GM23338 (cell line): ENCODE measurements around the gene HRAS. TPM values are rescaled to one million over a fixed set of nuclear protein-coding genes. Genes with fewer than 3 reads are reported as not detected.

Source experiments
- ATAC-seq: fragments of 200-7000 bp; cut with Tn5 transposase; 3 replicates; pipeline ENCODE4 v1.9.1; 2020
- DNase-seq: peaks from one replicate; pipeline ENCODE4 v3.0.0-alpha.2; 2015; ENCODE audit warnings: low spot score
- H2AFZ ChIP-seq: fragments of 200-600 bp; sonication (generic); 2 replicates; pipeline ENCODE4 v1.8.0; 2016; ENCODE audit warnings: antibody characterized with exemption, mild to moderate bottlenecking, moderate library complexity
- H3F3A ChIP-seq: fragments of 200-600 bp; sonication (generic); replicated peaks from 2 replicates; pipeline ENCODE4 v1.8.0; 2017; ENCODE audit warnings: antibody characterized with exemption, mixed run types, low read depth
- H3K27ac ChIP-seq: fragments of 200-600 bp; sonication (generic); 2 replicates; pipeline ENCODE4 v1.6.1; 2016; ENCODE audit warnings: low read depth
- H3K27me3 ChIP-seq: fragments of 200-600 bp; sonication (generic); 2 replicates; pipeline ENCODE4 v1.8.0; 2016; ENCODE audit warnings: mild to moderate bottlenecking, mixed run types, moderate library complexity; ENCODE audit not compliant: insufficient read depth
- H3K36me3 ChIP-seq: fragments of 200-600 bp; sonication (generic); 2 replicates; pipeline ENCODE4 v1.8.0; 2016; ENCODE audit warnings: mild to moderate bottlenecking; ENCODE audit not compliant: insufficient read depth
- H3K4me1 ChIP-seq: fragments of 200-600 bp; sonication (generic); 2 replicates; pipeline ENCODE4 v1.8.0; 2016; ENCODE audit warnings: mild to moderate bottlenecking, moderate library complexity; ENCODE audit not compliant: insufficient read depth
- H3K4me2 ChIP-seq: fragments of 200-600 bp; sonication (generic); 2 replicates; pipeline ENCODE4 v1.7.1; 2017; ENCODE audit warnings: mixed run types
- H3K4me3 ChIP-seq: fragments of 200-600 bp; sonication (generic); 2 replicates; pipeline ENCODE4 v1.6.1; 2016; ENCODE audit warnings: mixed run types
- H3K79me2 ChIP-seq: fragments of 200-600 bp; sonication (generic); replicated peaks from 2 replicates; pipeline ENCODE4 v1.8.0; 2017; ENCODE audit warnings: mild to moderate bottlenecking; ENCODE audit not compliant: insufficient read depth
- H3K9me2 ChIP-seq: fragments of 200-600 bp; sonication (generic); 2 replicates; pipeline ENCODE4 v1.8.0; 2017; ENCODE audit not compliant: insufficient read depth
- H4K20me1 ChIP-seq: fragments of 200-600 bp; sonication (generic); replicated peaks from 2 replicates; pipeline ENCODE4 v1.8.0; 2017; ENCODE audit warnings: mild to moderate bottlenecking; ENCODE audit not compliant: insufficient read depth
- H3K27ac Mint-ChIP-seq: 2 replicates; pipeline ENCODE4 v1.8.0; 2020; ENCODE audit warnings: inconsistent platforms, mild to moderate bottlenecking, moderate library complexity, mixed read lengths
- H3K27me3 Mint-ChIP-seq: 3 replicates; pipeline ENCODE4 v1.8.0; 2022; ENCODE audit warnings: low read depth, mild to moderate bottlenecking, moderate library complexity, mixed read lengths, inconsistent platforms; ENCODE audit not compliant: insufficient read depth, poor library complexity
- H3K36me3 Mint-ChIP-seq: 3 replicates; pipeline ENCODE4 v1.8.0; 2021; ENCODE audit warnings: low read depth, mild to moderate bottlenecking, inconsistent platforms, moderate library complexity, mixed read lengths
- H3K4me1 Mint-ChIP-seq: 3 replicates; pipeline ENCODE4 v1.8.0; 2020; ENCODE audit warnings: mild to moderate bottlenecking, inconsistent platforms, mixed read lengths
- H3K4me3 Mint-ChIP-seq: 3 replicates; pipeline ENCODE4 v1.8.0; 2021; ENCODE audit warnings: moderate library complexity, mild to moderate bottlenecking, inconsistent platforms, mixed read lengths
- H3K9me3 Mint-ChIP-seq: 3 replicates; pipeline ENCODE4 v1.8.0; 2020; ENCODE audit warnings: moderate library complexity, mild to moderate bottlenecking, inconsistent platforms, mixed read lengths
- CREB1 ChIP-seq: fragments of 250-450 bp; sonication (Bioruptor Pico); IDR thresholded peaks from 2 replicates; pipeline ENCODE4 v1.5.0; 2020; ENCODE audit warnings: low read depth, mild to moderate bottlenecking, moderate library complexity
- EZH2 ChIP-seq: fragments of 200-600 bp; sonication (generic); IDR thresholded peaks from one replicate; pipeline ENCODE4 v1.8.0; 2017; ENCODE audit warnings: antibody characterized with exemption, mild to moderate bottlenecking, low read depth; ENCODE audit not compliant: unreplicated experiment
- EZH2phosphoT487 ChIP-seq: fragments of 200-600 bp; sonication (generic); IDR thresholded peaks from one replicate; pipeline ENCODE4 v1.8.1; 2018; ENCODE audit warnings: antibody characterized with exemption; ENCODE audit not compliant: unreplicated experiment
- JUNB ChIP-seq: IDR thresholded peaks from one replicate; pipeline ENCODE4 v1.6.1; 2016; ENCODE audit warnings: antibody characterized with exemption; ENCODE audit not compliant: unreplicated experiment
- NANOG ChIP-seq: IDR thresholded peaks from 2 replicates; pipeline ENCODE4 v1.6.1; 2016; ENCODE audit warnings: antibody characterized with exemption, borderline replicate concordance
- POLR2AphosphoS5 ChIP-seq: IDR thresholded peaks from 2 replicates; pipeline ENCODE4 v1.6.1; 2016; ENCODE audit warnings: antibody characterized with exemption, low read depth
- STAT1 ChIP-seq: IDR thresholded peaks from one replicate; pipeline ENCODE4 v1.6.1; 2016; ENCODE audit warnings: antibody characterized with exemption; ENCODE audit not compliant: unreplicated experiment
- ZNF114 ChIP-seq: fragments of 250-450 bp; sonication (Bioruptor Pico); IDR thresholded peaks from 2 replicates; pipeline ENCODE4 v1.5.0; 2020; ENCODE audit warnings: mild to moderate bottlenecking, moderate library complexity
- ZNF331 ChIP-seq: fragments of 250-450 bp; sonication (Bioruptor Pico); IDR thresholded peaks from 2 replicates; pipeline ENCODE4 v1.5.0; 2020; ENCODE audit warnings: low read depth, mild to moderate bottlenecking, moderate library complexity
- polyA plus RNA-seq: library from polyadenylated mRNA; unstranded; fragments of >200 nt; fragmentation: Nextera tagmentation; extraction: Ambion mirVana; gene quantifications from 2 replicates; pipeline ENCODE4 v1.2.1, GENCODE V29; 2016
- total RNA-seq: library from RNA; depleted of rRNA; stranded (reverse); fragments of >200 nt; shearing (Covaris generic); gene quantifications from 2 replicates; pipeline ENCODE4 v1.2.3, GENCODE V29; 2014
- TF ChIP-seq, protein P1 (sequence below): IDR thresholded peaks from one replicate; pipeline ENCODE4 v1.6.1; 2018; ENCODE audit warnings: antibody characterized with exemption; ENCODE audit not compliant: unreplicated experiment
- TF ChIP-seq, protein P2 (sequence below): IDR thresholded peaks from 2 replicates; pipeline ENCODE4 v1.6.1; 2016; ENCODE audit warnings: antibody characterized with exemption
- TF ChIP-seq, protein P3 (sequence below), 2 experiments: fragments of 200-600 bp in 1 of 2; sonication (generic) in 1 of 2; conservative IDR thresholded peaks; 2 replicates each; pipeline versions ENCODE4 v1.5.1 to v1.6.1; 2016 to 2017; ENCODE audit warnings: antibody characterized with exemption in 2 of 2, low read depth in 2 of 2, mild to moderate bottlenecking in 2 of 2, moderate library complexity in 1 of 2
- TF ChIP-seq, protein P4 (sequence below): fragments of 250-450 bp; sonication (Bioruptor Pico); IDR thresholded peaks from 2 replicates; pipeline ENCODE4 v1.5.0; 2020; ENCODE audit warnings: mild to moderate bottlenecking, moderate library complexity

Gene HRAS
- total and polyA plus RNA-seq, 2 experiments from 2014 or later, result 37.9 to 48.7 TPM

- Histone ChIP-seq H2AFZ (no peak overlapping the region), H3K4me3 (peak overlapping the region; percentile 97), H4K20me1 (peaks cover 7% of the 10 kb centered on the region; the same call in 1 of the 2 replicates), H3K27ac (no peak overlapping the region), H3F3A (peaks cover 18% of the 10 kb centered on the region), H3K79me2 (peaks cover 11% of the 10 kb centered on the region), H3K4me2 (peak overlapping the region; percentile 99), H3K4me1 (peaks cover 9% of the 10 kb centered on the region; the same call in 1 of the 2 replicates), H3K36me3 (no peaks in the 10 kb centered on the region), H3K27me3 (peaks cover 11% of the 10 kb centered on the region; the same call in 1 of the 2 replicates), H3K9me2 (no peaks in the 10 kb centered on the region)
- no peak for DNase-seq
- H3K36me3 Mint-ChIP-seq, result peaks cover 15% of the 10 kb centered on the region
- H3K4me3 Mint-ChIP-seq, result 0 out of 3 replicates have a peak overlapping the region, but pooled peaks have one; percentile 16
- no peak for ATAC-seq
- H3K27me3 Mint-ChIP-seq, result peaks cover 19% of the 10 kb centered on the region
- peaks cover 13% of the 10 kb centered on the region for H3K4me1 Mint-ChIP-seq
- no peak for TF ChIP-seq EZH2phosphoT487
- TF ChIP-seq, protein P1, sequence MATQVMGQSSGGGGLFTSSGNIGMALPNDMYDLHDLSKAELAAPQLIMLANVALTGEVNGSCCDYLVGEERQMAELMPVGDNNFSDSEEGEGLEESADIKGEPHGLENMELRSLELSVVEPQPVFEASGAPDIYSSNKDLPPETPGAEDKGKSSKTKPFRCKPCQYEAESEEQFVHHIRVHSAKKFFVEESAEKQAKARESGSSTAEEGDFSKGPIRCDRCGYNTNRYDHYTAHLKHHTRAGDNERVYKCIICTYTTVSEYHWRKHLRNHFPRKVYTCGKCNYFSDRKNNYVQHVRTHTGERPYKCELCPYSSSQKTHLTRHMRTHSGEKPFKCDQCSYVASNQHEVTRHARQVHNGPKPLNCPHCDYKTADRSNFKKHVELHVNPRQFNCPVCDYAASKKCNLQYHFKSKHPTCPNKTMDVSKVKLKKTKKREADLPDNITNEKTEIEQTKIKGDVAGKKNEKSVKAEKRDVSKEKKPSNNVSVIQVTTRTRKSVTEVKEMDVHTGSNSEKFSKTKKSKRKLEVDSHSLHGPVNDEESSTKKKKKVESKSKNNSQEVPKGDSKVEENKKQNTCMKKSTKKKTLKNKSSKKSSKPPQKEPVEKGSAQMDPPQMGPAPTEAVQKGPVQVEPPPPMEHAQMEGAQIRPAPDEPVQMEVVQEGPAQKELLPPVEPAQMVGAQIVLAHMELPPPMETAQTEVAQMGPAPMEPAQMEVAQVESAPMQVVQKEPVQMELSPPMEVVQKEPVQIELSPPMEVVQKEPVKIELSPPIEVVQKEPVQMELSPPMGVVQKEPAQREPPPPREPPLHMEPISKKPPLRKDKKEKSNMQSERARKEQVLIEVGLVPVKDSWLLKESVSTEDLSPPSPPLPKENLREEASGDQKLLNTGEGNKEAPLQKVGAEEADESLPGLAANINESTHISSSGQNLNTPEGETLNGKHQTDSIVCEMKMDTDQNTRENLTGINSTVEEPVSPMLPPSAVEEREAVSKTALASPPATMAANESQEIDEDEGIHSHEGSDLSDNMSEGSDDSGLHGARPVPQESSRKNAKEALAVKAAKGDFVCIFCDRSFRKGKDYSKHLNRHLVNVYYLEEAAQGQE, result no peak
- TF ChIP-seq, protein P2, sequence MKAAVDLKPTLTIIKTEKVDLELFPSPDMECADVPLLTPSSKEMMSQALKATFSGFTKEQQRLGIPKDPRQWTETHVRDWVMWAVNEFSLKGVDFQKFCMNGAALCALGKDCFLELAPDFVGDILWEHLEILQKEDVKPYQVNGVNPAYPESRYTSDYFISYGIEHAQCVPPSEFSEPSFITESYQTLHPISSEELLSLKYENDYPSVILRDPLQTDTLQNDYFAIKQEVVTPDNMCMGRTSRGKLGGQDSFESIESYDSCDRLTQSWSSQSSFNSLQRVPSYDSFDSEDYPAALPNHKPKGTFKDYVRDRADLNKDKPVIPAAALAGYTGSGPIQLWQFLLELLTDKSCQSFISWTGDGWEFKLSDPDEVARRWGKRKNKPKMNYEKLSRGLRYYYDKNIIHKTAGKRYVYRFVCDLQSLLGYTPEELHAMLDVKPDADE, result no peak
- TF ChIP-seq, protein P3, sequence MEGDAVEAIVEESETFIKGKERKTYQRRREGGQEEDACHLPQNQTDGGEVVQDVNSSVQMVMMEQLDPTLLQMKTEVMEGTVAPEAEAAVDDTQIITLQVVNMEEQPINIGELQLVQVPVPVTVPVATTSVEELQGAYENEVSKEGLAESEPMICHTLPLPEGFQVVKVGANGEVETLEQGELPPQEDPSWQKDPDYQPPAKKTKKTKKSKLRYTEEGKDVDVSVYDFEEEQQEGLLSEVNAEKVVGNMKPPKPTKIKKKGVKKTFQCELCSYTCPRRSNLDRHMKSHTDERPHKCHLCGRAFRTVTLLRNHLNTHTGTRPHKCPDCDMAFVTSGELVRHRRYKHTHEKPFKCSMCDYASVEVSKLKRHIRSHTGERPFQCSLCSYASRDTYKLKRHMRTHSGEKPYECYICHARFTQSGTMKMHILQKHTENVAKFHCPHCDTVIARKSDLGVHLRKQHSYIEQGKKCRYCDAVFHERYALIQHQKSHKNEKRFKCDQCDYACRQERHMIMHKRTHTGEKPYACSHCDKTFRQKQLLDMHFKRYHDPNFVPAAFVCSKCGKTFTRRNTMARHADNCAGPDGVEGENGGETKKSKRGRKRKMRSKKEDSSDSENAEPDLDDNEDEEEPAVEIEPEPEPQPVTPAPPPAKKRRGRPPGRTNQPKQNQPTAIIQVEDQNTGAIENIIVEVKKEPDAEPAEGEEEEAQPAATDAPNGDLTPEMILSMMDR (conservative IDR thresholded peaks at IDR 0.05; ENCODE audit: low read depth in 2 of 2), result no peak
- TF ChIP-seq ZNF114, result no peak
- no peak for TF ChIP-seq NANOG
- TF ChIP-seq, protein P4, sequence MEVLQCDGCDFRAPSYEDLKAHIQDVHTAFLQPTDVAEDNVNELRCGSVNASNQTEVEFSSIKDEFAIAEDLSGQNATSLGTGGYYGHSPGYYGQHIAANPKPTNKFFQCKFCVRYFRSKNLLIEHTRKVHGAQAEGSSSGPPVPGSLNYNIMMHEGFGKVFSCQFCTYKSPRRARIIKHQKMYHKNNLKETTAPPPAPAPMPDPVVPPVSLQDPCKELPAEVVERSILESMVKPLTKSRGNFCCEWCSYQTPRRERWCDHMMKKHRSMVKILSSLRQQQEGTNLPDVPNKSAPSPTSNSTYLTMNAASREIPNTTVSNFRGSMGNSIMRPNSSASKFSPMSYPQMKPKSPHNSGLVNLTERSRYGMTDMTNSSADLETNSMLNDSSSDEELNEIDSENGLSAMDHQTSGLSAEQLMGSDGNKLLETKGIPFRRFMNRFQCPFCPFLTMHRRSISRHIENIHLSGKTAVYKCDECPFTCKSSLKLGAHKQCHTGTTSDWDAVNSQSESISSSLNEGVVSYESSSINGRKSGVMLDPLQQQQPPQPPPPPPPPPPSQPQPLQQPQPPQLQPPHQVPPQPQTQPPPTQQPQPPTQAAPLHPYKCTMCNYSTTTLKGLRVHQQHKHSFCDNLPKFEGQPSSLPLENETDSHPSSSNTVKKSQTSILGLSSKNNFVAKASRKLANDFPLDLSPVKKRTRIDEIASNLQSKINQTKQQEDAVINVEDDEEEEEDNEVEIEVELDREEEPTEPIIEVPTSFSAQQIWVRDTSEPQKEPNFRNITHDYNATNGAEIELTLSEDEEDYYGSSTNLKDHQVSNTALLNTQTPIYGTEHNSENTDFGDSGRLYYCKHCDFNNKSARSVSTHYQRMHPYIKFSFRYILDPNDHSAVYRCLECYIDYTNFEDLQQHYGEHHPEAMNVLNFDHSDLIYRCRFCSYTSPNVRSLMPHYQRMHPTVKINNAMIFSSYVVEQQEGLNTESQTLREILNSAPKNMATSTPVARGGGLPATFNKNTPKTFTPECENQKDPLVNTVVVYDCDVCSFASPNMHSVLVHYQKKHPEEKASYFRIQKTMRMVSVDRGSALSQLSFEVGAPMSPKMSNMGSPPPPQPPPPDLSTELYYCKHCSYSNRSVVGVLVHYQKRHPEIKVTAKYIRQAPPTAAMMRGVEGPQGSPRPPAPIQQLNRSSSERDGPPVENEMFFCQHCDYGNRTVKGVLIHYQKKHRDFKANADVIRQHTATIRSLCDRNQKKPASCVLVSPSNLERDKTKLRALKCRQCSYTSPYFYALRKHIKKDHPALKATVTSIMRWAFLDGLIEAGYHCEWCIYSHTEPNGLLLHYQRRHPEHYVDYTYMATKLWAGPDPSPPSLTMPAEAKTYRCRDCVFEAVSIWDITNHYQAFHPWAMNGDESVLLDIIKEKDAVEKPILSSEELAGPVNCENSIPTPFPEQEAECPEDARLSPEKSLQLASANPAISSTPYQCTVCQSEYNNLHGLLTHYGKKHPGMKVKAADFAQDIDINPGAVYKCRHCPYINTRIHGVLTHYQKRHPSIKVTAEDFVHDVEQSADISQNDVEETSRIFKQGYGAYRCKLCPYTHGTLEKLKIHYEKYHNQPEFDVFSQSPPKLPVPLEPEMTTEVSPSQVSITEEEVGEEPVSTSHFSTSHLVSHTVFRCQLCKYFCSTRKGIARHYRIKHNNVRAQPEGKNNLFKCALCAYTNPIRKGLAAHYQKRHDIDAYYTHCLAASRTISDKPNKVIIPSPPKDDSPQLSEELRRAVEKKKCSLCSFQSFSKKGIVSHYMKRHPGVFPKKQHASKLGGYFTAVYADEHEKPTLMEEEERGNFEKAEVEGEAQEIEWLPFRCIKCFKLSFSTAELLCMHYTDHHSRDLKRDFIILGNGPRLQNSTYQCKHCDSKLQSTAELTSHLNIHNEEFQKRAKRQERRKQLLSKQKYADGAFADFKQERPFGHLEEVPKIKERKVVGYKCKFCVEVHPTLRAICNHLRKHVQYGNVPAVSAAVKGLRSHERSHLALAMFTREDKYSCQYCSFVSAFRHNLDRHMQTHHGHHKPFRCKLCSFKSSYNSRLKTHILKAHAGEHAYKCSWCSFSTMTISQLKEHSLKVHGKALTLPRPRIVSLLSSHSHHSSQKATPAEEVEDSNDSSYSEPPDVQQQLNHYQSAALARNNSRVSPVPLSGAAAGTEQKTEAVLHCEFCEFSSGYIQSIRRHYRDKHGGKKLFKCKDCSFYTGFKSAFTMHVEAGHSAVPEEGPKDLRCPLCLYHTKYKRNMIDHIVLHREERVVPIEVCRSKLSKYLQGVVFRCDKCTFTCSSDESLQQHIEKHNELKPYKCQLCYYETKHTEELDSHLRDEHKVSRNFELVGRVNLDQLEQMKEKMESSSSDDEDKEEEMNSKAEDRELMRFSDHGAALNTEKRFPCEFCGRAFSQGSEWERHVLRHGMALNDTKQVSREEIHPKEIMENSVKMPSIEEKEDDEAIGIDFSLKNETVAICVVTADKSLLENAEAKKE (CRISPR knock-in tag), result no peak
- TF ChIP-seq STAT1, result no peak
- TF ChIP-seq POLR2AphosphoS5, result no peak
- TF ChIP-seq EZH2, result no peak
- no peak for TF ChIP-seq ZNF331 (CRISPR knock-in tag)
- TF ChIP-seq JUNB, result no peak
- TF ChIP-seq CREB1 (CRISPR knock-in tag), result no peak
- no peaks in the 10 kb centered on the region for H3K9me3 Mint-ChIP-seq
- H3K27ac Mint-ChIP-seq, result no peak overlapping the region
Observed at GRCh38 chr11:503179-503981, 32.0 kb downstream of the HRAS start.
